Peyer's patch (tissue), 4 donors: ENCODE results near the gene GABRG2.

Experiments used
- POLR2A ChIP-seq, 2 donors: fragments of 450-650 bp; IDR thresholded peaks; one replicate each; pipeline ENCODE4 v1.5.1; 2017; ENCODE audit warnings: antibody characterized with exemption in 2 of 2, mild to moderate bottlenecking in 2 of 2, moderate library complexity in 2 of 2
- TF ChIP-seq, protein P1 (sequence below), 6 experiments: fragments of 450-650 bp in 4 of 6; fragments of 200-600 bp in 2 of 6; sonication (generic) in 1 of 6; IDR thresholded peaks; one replicate each; pipeline ENCODE4 v1.5.1; 2017 to 2019; ENCODE audit warnings: antibody characterized with exemption in 6 of 6, mild to moderate bottlenecking in 3 of 6, moderate library complexity in 1 of 6

DNA sequence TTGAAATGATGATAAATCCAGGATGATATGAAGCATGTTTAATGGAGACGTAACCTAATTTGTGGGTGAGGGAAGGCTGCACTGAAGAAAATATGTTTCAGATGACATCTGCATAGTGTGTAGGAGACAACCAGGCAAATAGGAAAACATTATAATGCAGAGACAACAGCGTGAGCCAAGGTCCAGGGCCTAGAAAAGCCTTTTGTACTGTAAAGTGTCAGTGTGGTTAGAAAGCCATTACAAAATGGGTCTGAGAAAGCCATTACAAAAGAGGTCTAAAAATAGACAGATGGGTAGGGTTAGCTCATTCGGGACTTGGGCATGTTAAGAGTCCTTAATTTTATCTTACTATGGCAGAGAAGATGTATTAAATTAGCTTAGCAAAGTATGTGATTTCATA is 14.9 kb upstream of the GABRG2 start:
- TF ChIP-seq, protein P1, sequence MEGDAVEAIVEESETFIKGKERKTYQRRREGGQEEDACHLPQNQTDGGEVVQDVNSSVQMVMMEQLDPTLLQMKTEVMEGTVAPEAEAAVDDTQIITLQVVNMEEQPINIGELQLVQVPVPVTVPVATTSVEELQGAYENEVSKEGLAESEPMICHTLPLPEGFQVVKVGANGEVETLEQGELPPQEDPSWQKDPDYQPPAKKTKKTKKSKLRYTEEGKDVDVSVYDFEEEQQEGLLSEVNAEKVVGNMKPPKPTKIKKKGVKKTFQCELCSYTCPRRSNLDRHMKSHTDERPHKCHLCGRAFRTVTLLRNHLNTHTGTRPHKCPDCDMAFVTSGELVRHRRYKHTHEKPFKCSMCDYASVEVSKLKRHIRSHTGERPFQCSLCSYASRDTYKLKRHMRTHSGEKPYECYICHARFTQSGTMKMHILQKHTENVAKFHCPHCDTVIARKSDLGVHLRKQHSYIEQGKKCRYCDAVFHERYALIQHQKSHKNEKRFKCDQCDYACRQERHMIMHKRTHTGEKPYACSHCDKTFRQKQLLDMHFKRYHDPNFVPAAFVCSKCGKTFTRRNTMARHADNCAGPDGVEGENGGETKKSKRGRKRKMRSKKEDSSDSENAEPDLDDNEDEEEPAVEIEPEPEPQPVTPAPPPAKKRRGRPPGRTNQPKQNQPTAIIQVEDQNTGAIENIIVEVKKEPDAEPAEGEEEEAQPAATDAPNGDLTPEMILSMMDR (IDR thresholded peaks at IDR 0.05), result no peak
- TF ChIP-seq POLR2A (IDR thresholded peaks at IDR 0.05), result no peak
